HG02623 (cell line): Measurements from ENCODE around the gene CCNA1.
A peak's percentile ranks its signal among the peaks of the same experiment; 100 is the strongest.

Experiments used
- ATAC-seq: cut with Tn5 transposase; IDR thresholded peaks from one replicate; pipeline ENCODE4 v1.9.1; 2021; ENCODE audit warnings: moderate library complexity; ENCODE audit not compliant: unreplicated experiment

The CCNA1 gene

GRCh38 chr13:36432106-36432544, at the start of gene CCNA1:
CCNA1 (plus strand) TSS chr13:36432495; CDS start chr13:36433057, 562 bp downstream.
- no peak for ATAC-seq

GRCh38 chr13:36385489-36385888, 46.8 kb upstream of the CCNA1 start:
- ATAC-seq, result no peak

- no peak for ATAC-seq
Observed at GRCh38 chr13:36395280-36395679, 37.0 kb upstream of the CCNA1 start.

GRCh38 chr13:36405151-36405550, 27.1 kb upstream of the CCNA1 start:
- no peak for ATAC-seq

- no peak for ATAC-seq
Observed at GRCh38 chr13:36412736-36413135, 19.6 kb upstream of the CCNA1 start.

- ATAC-seq, result no peak
Observed at GRCh38 chr13:36413161-36413560, 19.1 kb upstream of the CCNA1 start.

- no peak for ATAC-seq
Observed at GRCh38 chr13:36414461-36414860, 17.8 kb upstream of the CCNA1 start.

- no peak for ATAC-seq
Observed at GRCh38 chr13:36417331-36417730, 15.0 kb upstream of the CCNA1 start.

- peak; percentile 81 for ATAC-seq
Observed at GRCh38 chr13:36418022-36418805, 14.1 kb upstream of the CCNA1 start.

GRCh38 chr13:36420437-36420891, 11.8 kb upstream of the CCNA1 start:
- peak; percentile 59 for ATAC-seq

GRCh38 chr13:36421447-36421846, 10.8 kb upstream of the CCNA1 start:
- no peak for ATAC-seq

- no peak for ATAC-seq
Observed at GRCh38 chr13:36428086-36428485, 4.2 kb upstream of the CCNA1 start.

- ATAC-seq, result no peak
Observed at GRCh38 chr13:36430247-36431203, 1.8 kb upstream of the CCNA1 start.

GRCh38 chr13:36431204-36432105, 840 bp upstream of the CCNA1 start:
- ATAC-seq, result no peak

GRCh38 chr13:36436811-36437210, 4.5 kb downstream of the CCNA1 start:
- ATAC-seq, result no peak

GRCh38 chr13:36438594-36439483, 6.5 kb downstream of the CCNA1 start:
- no peak for ATAC-seq

GRCh38 chr13:36445278-36445677, 13.0 kb downstream of the CCNA1 start:
- no peak for ATAC-seq

GRCh38 chr13:36445891-36446351, 13.6 kb downstream of the CCNA1 start:
- ATAC-seq, result no peak

GRCh38 chr13:36447501-36447900, 15.2 kb downstream of the CCNA1 start:
- ATAC-seq, result no peak
